Measurements from ENCODE around the gene SMARCC2.
"Not testable (repeated sequence)": the region's sequence is repeated elsewhere in the genome, so short reads cannot be mapped to it uniquely, and the experiment has no call there.

The SMARCC2 gene

DNA sequence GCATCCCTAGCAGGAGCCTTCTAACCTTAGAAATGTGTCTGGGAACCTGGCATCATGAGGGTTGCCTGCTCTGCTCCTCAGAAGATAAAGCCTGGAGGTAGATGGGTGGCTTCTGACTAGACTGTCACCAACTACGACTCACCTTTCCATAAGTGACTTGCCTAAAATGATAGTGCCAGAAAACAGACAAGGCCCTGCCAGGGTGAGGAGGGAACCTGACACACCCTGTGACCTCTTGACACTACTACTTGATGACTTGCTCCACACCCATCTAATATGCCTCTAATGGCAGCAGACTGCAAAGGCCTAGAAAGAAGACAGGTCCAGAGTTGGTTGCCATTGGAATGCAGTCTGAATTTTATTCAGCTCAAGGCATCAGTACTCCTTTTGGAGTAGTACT, 23.1 kb upstream of the SMARCC2 start:
- in situ Hi-C loops (cut with MboI; ENCODE audit: low sequenced_read_pairs): no loop called here

DNA sequence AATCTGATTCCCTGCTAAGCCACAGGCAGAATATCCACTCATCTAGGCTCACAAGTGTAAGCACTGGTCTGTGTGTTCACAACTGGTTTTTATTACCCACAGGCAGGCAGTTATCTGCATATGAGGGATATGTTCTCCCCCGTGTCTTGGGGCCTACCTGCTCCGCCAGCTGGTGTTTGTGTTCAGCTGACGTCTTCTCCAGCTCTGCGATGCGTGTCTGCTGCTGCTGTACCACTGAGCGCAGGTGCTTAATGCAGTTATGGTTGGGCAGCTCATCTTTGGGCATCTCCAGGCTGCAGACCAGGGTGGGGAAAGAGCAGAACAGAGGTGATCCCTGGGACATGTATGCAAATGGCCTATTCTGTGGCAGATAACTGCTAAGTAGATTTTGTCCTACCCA, 18.7 kb upstream of the SMARCC2 start:
- in situ Hi-C loops (cut with MboI; ENCODE audit: low sequenced_read_pairs): no loop called here

DNA sequence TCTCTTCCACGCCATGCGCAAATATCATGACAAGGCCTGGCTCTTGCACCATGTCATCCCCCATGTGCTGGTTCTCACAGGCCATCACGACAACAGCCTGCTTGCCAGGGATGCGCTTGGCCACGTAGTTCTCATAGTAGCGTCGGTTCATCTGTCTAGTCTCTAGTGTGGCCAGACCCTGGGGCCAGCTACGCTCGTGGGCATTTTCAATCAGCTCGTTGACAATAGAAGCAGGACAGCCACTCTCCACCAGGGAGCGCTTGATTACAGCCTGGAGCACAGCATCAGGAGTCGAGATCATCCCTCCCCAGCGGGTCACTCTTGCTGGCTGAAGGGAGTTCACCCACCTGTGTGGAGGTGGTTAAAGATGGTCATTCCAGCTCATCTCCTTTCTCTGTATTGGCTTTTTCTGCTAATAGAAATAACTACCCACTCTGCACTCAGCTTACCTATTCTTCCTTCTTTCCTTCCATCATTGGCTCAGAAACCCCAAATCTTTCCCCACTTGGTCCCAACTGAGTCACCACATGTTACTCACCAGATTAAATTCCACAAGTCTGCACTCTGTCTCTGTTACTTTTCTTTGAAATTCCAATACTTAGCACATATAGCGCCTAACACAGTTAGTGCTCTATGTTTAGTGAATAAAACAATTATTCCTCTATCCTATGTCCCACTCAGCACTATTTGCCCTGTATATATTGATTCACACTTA, 17.3 kb upstream of the SMARCC2 start:
- in situ Hi-C loops (cut with MboI; ENCODE audit: low sequenced_read_pairs): no loop called here

DNA sequence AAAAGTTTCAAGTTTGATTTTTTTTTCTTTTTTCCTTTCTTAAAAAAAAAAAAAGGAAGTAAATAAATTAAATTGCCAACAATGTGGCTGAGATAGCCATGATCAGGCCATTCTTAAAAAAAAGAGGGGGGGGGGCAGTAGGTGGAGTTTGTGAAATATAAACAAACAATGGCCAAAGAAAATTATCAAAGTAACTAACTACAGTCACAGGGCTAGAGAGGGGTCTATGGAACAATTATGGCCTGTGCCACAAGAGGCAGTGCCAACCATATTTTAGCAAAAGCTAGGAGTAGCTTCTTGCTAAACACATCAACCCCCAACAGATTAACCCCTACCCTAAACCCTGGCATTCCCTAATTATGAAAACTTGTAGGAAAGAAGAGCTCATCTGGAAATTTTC, 16.2 kb upstream of the SMARCC2 start:
- in situ Hi-C loops (cut with MboI; ENCODE audit: low sequenced_read_pairs): no loop called here

DNA sequence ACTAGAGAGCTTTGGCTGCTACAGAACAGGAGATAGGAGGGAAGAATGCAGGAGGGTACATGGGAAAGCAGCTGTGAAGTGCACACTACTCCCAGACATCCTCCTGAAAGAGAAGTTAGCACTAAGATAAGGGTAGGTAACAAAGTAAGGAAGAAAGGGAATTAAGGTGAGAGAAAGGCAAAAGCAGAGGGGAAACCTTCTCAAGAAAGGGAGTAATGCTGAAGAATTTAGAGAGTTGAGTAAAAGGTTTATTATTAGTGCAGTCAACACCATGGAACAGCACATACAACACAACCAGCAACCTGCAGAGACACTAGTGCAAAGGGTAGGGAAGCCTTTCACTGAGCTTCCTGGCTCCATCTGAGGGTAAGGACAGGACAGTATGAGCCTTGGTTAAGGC, 15.0 kb upstream of the SMARCC2 start:
- in situ Hi-C loops (cut with MboI; ENCODE audit: low sequenced_read_pairs): no loop called here

DNA sequence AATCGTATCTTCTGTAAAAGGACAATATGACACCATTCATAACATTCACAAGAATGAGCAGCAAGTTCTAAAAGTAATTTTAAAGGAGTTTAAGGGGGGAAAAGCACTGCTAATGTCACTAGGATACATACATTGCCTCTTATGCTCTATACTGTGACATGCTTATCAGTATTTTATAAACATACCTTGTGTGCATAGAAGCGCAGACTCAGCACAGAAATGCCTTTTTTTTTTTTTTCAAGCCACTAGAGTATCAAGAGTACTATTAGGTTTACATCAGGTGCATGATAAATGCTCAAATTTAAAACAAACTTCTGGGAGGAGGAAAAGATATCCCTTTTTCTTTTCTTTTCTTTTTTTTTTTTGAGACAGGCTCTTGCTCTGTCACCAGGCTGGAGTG, 13.6 kb upstream of the SMARCC2 start:
- in situ Hi-C loops (cut with MboI; ENCODE audit: low sequenced_read_pairs): no loop called here

DNA sequence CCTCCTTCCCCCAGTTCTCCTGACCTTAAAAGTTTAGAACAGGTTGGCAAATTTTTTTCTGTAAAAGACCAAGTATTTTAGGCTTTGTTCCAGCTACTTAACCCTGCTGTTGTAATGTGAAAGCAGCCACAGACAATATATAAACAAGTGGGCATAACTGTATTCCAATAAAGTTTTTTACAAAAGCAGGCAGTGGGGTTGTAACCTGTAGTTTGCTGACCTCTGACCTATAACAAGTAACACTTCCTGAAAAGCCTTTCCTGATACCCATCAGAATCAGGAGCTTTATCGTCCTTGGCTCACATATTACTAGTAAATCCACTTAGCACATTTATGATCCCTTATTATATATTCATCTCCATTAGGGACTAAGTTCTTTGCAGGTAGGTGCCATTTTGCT, 13.1 kb upstream of the SMARCC2 start:
- in situ Hi-C loops (cut with MboI; ENCODE audit: low sequenced_read_pairs): no loop called here

DNA sequence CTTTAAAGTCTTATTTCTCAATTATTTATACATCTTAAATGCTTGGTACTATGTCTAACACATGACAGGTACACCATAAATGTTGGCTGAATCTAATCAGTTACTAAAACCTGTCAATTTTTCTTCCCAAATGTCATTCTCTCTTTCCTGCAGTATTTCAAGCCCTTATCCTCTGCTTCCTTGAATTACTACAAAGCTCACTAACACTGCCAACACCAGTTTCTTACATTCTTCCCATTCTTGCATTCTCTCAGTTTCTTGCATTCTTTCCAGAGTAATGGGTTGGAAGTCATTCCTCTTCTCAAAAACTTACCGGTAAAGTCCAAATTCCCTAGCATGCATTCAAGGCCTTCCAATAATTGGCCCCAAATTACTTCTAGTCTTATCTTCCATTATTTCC, 9.6 kb upstream of the SMARCC2 start:
- in situ Hi-C loops (cut with MboI; ENCODE audit: low sequenced_read_pairs): no loop called here

DNA sequence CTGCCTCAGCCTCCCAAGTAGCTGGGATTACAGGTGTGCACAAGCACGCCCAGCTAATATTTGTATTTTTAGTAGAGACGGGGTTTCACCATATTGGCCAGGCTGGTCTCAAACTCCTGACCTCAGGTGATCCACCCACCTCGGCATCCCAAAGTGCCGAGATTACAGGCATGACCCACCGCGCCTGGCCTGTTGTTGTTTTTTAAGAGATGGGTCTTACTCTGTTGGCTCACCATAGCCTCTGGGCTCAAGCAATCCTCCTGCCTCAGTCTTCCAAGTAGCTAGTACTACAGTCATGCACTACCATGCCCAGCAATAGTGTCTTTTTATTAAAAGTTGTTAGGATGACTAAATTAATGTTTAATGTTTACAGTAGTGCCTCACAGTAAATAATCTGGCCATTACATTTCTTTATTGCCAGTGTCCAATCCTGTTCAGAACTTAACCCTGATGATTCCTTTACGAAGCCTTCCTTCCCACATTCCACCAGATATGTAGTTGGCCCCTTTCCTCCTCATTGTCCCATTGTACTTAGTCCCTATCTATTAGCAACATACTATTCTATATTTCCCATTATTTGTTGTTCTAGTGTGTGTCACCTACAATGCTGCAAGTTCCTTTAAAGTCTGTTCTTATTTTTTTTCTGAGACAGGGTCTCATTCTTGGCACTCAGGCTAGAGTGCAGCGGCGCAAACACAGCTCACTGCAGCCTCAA, 8.8 kb upstream of the SMARCC2 start:
- in situ Hi-C loops (cut with MboI; ENCODE audit: low sequenced_read_pairs): no loop called here

DNA sequence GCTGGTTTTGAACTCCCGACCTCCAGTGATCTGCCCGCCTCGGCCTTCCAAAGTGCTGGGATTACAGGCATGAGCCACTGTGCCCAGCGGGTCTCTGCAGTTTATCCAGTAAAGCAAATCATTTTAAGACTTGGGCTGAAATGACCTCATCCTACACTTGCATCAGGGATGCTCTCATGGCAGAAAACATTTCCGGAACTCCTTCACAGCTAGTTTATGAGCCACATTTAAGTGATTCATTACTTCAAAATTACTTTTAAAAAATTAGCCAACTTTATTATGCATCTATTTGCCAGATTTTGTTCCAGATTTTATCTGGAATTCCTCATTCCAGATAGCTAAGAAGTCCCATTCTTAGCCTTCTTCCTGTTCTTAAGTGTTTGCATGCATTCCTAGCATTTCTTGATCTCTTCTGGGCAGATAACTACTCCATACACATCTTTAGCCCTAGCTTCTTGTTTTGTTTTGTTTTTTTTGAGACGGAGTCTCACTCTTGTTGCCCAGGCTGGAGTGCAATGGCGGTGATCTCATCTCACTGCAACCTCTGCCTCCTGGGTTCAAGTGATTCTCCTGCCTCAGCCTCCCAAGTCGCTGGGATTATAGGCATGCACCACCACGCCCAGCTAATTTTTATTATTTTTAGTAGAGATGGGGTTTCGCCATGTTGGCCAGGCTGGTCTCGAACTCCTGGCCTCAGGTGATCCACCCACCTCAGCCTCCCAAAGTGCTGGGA, 7.7 kb upstream of the SMARCC2 start:
- in situ Hi-C loops (cut with MboI; ENCODE audit: low sequenced_read_pairs): not testable (repeated sequence)

DNA sequence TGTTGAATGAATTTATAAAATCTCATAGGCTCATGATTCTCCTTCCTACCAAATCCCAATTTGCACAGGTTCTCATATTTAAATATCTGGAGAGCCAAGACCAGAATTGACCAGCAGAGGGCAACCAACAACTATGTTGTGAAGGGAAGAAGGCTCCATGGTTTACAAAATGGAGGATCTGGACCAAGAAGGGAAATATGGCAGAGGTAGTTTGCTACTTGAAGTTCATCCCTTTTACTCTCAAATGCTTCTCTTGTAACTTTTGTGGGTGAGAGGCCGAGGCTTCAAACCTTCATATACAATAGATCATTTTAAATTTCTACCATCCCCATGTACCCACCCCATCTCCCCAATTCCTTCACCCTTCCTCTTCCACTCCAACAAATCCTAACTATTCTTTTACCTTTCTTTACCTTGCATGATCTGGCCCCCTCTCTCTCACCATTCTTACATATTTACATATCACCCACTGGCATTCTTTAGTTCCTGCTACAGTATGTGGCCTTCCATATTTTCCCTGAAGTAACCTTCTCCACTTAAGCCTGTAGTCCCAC, 3.8 kb upstream of the SMARCC2 start:
- in situ Hi-C loops (cut with MboI; ENCODE audit: low sequenced_read_pairs): no loop called here

DNA sequence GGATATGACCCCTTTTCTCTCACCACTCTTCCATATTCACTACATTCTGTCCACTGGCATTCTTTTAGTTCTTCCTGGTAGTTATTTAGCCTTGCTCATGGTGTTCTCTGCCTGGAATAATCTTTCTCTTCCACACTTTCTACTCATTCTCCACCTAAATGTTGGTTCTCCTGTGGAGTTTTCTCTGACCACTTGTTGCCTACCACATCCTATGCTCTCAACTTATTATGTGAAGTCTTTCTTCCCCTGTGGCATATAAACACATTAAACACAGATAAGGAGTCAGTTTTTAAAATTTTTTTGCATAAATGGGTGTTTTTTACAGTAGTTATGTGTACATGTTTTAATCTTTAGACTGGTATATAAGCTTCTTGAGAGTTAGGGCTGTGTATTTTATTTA, 3.3 kb upstream of the SMARCC2 start:
- in situ Hi-C loops (cut with MboI; ENCODE audit: low sequenced_read_pairs): no loop called here

DNA sequence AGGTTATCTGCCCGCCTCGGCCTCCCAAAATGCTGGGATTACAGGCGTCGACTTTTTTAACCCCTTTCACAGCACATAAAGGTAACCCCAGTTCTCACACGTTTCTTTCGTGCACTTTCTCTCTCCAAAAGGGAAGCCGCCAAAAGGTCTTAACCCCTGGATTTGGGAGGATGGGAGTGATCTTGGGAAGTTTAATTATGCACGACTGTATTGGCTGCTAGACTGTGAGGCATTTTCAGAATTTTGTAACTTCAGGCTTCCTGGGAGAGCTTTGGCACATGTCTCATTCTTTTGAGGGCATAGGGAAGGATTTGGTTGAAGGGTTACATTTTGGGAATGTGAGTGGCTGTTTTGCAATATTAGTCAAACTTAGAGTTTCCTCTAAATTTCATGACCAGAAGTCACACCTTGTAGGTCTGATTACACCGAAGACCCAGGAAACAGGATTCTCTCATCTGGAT, 1.4 kb upstream of the SMARCC2 start:
- in situ Hi-C loops (cut with MboI; ENCODE audit: low sequenced_read_pairs): no loop called here

DNA sequence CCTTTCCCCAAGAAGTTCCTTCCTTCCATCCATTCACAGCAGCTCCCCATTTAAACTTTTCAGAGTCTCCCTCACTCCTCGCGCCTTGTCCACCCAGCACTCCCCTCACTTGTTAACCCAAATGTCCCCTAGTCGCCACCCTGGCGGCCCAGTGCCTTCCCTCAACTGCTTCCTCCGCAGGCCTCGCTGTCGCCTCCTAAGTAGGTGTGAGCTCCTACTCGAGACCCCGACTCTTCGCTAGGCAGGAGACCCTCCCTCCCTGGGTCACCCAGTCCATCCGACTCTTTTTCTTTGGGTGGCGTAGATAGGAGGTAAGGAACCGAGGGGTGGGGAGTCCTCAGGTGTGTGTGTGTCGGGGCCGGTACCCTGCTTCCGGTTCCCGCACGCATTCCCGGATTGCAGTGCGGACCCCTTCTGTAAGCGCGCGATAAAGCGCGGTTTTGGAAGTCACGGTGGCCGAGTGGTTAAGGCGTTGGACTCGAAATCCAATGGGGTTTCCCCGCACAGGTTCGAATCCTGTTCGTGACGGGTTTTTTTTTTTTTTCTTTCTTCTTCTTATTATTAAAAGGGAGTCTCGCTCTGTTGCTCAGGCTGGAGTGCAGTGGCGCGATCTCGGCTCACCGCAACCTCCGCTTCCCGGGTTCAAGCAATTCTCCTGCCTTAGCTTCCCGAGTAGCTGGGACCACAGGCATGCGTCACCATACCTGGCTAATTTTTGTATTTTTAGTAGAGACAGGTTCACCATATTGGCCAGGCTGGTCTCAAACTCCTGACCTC, 823 bp upstream of the SMARCC2 start:
- in situ Hi-C loops (cut with MboI; ENCODE audit: low sequenced_read_pairs): no loop called here

DNA sequence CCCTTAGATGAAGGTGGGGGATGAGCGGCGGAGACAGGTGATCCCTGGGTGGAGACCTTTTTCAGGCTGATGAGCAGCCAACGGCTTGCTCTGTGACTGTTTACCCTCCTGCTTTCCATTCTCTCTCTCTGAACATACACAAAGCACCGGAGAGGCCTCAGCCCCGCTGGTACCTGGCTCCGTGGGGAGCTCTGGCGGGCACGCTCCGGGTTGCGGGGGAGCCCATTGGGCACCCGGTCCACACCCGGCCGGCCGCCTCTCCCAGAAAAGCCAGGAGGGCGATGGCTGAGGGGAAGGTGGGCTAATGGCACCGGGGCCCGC, 545 bp downstream of the SMARCC2 start:
- in situ Hi-C loops (cut with MboI; ENCODE audit: low sequenced_read_pairs): no loop called here

DNA sequence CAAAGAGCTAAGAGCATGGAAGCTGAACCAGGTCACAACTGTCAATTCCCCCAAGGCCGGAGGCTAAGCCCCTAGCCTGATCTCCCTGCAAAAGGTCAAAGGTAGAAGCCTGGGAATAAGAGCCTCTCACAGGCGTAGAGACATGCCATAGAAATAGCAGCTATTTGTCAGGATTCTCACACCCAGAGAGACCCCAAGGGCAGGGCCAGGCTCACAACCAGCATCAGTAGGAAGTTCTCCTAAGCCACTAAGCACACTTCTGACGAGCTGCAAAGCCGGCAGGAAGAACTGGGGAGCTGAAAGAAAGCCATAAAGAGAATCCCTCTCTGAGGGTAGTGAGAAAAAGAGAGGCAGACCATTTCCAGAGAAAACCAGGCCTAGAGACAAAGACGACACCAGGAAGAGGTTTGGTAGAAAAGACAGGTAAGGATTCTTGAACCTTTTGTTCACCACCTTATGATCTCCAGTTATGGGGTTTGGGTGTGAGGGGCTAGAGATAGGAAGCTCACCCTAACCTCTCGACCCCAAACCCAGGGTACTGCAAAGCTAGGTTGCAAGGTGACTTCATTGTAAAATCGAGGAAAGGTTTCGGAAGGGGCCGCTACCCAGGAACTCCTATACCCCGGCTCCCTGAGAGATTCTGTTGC, 1.0 kb downstream of the SMARCC2 start:
- in situ Hi-C loops (cut with MboI; ENCODE audit: low sequenced_read_pairs): no loop called here

DNA sequence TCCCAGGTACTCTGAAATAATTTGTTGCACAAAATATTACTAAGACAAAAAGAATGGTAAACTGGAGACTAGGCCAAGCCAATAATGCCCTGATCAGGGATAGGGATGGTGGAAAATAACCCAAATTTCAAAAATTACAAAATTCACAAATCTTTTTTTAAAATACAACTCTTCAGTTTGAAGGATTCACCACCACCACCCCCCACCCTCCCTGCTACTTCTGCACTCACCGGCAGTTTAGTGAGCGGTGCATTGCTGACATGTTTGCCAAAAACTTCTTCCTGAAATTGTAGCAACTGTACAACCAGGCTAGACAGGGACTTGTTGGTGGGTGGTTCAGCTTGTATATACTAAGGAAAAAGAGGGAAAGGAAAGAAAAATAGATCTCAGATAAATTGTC, 2.3 kb downstream of the SMARCC2 start:
- in situ Hi-C loops (cut with MboI; ENCODE audit: low sequenced_read_pairs): no loop called here

DNA sequence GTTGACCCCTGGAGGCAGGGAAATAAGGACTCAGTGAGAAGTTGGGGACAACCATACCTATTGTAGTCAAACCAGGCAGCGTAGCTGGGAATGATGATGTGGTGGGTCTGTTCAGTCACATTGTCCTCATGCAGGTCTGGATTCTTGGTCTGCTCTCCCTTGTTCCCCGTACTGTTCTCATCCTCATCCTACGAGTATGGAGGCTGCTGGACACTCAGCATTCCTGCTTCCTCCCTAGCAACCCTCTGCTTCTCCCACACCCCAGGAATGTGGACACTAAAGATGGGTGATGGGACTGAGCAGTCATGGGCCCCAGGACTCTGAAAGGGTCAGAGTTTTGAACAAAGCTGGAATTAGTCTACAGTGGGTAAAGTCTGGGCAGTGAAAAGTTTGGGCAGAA, 10.9 kb downstream of the SMARCC2 start:
- in situ Hi-C loops (cut with MboI; ENCODE audit: low sequenced_read_pairs): no loop called here

DNA sequence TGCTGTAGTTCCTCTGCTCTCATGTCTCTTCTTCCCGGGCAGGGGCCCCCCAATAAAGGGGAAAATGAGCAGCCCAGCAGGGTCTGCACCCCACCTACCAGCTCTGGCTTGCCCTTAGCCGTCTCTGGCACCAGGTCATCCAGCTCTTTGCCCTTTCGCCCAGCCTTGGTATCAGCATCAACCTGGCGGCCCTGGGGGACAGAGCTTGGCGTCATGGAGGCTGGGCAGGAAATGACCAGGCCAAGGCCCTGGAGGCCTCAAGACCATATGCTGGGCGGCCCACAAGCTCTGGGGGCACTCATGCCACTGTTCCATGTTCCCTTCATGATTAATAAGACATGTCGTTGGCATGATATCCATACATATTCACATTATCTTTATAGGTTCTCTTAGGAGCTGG, 16.4 kb downstream of the SMARCC2 start:
- in situ Hi-C loops (cut with MboI; ENCODE audit: low sequenced_read_pairs): no loop called here

DNA sequence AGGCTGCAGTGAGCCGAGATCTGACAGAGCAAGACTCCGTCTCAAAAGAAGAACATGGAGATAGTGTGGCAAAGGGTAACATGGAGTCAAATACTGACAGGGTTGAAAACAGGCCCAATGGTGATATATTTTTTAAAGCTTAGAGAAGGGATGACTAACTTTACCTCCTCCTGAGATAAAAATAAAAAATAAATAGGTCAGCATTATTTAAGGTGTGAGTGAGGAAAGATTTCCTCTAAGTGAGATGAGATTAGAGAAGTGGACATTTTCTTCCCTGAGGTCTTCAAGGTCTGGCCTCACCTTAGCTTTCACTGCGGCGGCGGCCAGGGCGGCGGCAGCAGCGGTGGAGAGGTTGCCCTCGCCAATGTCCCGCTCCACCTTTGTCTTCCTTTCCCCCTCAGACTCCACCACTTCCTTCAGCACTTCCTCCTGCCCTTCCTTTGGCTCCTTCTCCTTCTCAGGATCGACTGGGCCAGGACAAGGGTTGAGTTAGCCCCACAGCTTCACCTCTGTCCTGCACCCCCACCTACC, 20.0 kb downstream of the SMARCC2 start:
- in situ Hi-C loops (cut with MboI; ENCODE audit: low sequenced_read_pairs): no loop called here

Data from HL-60/S4 treated with retinoic acid at 250 ng/mL for 4 days and 3 days (cell line).